ENCODE results near the gene EPB41L3.
"Not testable (repeated sequence)": the region's sequence is repeated elsewhere in the genome, so short reads cannot be mapped to it uniquely, and the experiment has no call there.

Gene EPB41L3

GRCh38 chr18:5529471-5529870 is 14.3 kb downstream of the EPB41L3 start:
- no peak for DNase-seq

GRCh38 chr18:5527603-5528002 is 16.2 kb downstream of the EPB41L3 start:
- DNase-seq = no peak

GRCh38 chr18:5524660-5525059 is 19.1 kb downstream of the EPB41L3 start:
- no peak for DNase-seq

GRCh38 chr18:5521000-5521399 is 22.8 kb downstream of the EPB41L3 start:
- no peak for DNase-seq

- DNase-seq = no peak
Observed at GRCh38 chr18:5520464-5520863, 23.3 kb downstream of the EPB41L3 start.

- no peak for DNase-seq
Observed at GRCh38 chr18:5519448-5520298, 24.1 kb downstream of the EPB41L3 start.

- no peak for DNase-seq
Observed at GRCh38 chr18:5518899-5519371, 24.9 kb downstream of the EPB41L3 start.

GRCh38 chr18:5518179-5518770 is 25.5 kb downstream of the EPB41L3 start:
- no peak for DNase-seq

- no peak for DNase-seq
Observed at GRCh38 chr18:5516841-5517240, 27.0 kb downstream of the EPB41L3 start.

GRCh38 chr18:5515011-5515784 is 28.6 kb downstream of the EPB41L3 start:
- DNase-seq = peak; percentile 47

- no peak for DNase-seq
Observed at GRCh38 chr18:5513947-5514346, 29.9 kb downstream of the EPB41L3 start.

GRCh38 chr18:5512176-5512575 is 31.6 kb downstream of the EPB41L3 start:
- DNase-seq = no peak

GRCh38 chr18:5511541-5511940 is 32.3 kb downstream of the EPB41L3 start:
- not testable (repeated sequence) for DNase-seq

GRCh38 chr18:5510135-5510846 is 33.5 kb downstream of the EPB41L3 start:
- DNase-seq = no peak

GRCh38 chr18:5508821-5509220 is 35.0 kb downstream of the EPB41L3 start:
- no peak for DNase-seq

- DNase-seq = no peak
Observed at GRCh38 chr18:5507756-5508155, 36.0 kb downstream of the EPB41L3 start.

GRCh38 chr18:5506174-5506573 is 37.6 kb downstream of the EPB41L3 start:
- DNase-seq = no peak

GRCh38 chr18:5503740-5504139 is 40.1 kb downstream of the EPB41L3 start:
- DNase-seq = no peak

- DNase-seq = no peak
Observed at GRCh38 chr18:5500158-5500939, 43.4 kb downstream of the EPB41L3 start.

GRCh38 chr18:5498452-5498851 is 45.3 kb downstream of the EPB41L3 start:
- no peak for DNase-seq

- DNase-seq = no peak
Observed at GRCh38 chr18:5496305-5496704, 47.5 kb downstream of the EPB41L3 start.

All from NCI-H1694 treated with DMSO at 0.1 percent for 48 hours (cell line).